ENCODE results near the gene AP2B1.
"Not testable (repeated sequence)": the region's sequence is repeated elsewhere in the genome, so short reads cannot be mapped to it uniquely, and the experiment has no call there.

The AP2B1 gene

DNA sequence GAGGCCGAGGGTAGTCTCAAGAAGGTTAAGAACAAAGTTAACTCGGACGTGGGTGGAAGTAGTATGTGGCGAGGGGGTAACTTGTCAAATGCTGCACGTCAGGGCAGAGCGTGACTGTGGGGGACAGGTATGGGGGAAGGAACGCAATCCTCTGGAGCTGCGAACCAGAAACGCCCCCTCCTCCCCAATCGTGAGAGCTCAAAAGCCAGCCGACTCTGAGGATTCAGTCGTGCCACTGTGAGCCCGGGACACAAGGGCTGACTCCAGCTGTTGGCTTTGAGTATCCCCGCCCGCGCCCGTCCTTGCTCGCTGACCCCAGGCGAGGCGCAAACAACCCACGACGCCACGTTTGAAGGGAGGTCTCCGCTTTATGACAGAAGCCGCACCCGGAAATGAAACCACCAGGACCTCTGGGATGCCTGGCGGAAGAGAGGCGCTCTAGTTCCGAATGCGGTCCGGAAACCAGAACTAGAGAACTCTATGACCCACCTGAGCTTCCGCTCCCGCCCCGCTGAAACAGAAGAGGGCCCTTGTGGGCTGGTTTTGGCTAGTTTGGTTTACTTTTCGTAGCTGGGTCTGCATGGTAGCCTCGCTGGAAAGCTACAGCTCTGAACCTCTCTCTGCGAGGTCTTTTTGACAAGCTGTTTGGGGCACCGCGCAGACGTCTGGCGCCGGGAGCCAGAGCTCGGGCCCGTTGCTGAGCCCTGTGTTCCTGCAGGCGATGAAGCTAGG lies 8.8 kb upstream of the AP2B1 start, which contains the start of gene PEX12:
Gene PEX12, minus strand, starts transcription at position 375 of the 732 bp plus-strand sequence. CDS start 550 bp downstream, outside the sequence.
- DNase-seq = peak; percentile 95

DNA sequence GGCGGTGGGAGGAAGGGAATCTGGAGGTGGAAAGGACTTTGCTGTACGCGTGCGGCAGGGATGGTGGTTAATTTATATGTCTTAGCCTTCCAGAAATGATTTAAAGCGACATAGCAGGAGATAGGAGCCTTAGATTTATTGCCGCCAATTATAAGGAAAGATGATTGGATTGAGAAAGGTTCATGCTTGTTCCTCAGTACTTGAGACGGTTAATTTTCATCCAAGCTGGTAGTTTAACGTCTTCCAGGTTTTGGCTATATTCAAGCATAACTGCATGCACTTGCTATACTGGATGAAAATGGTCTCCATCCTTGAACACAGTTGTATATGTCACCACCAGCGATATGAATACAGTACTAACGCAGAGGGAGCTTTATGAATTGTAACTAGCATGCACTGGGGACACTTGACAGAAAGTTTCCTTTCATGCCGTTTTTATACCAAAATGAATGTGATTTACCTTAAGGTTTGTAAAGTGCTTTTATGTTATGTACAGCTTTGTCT lies 8.1 kb upstream of the AP2B1 start:
- DNase-seq = no peak

DNA sequence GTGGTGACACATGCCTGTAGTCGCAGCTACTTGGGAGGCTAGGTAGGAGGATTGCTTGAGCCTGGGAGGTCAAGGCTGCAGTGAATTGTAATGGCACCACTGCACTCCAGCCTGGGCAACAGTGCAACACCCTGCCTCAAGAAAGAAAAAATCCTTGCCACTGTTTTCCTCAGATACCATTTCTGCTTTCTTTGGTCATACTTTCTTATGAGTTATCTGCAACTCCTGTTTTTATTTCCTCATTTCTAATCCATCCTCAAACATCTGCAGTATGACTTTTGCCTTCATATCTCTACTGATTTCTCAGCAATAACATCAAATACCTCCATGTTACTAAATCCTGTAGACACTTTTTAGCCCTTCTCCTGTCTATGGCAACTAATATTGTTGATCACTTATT lies 3.1 kb upstream of the AP2B1 start:
- DNase-seq = no peak

DNA sequence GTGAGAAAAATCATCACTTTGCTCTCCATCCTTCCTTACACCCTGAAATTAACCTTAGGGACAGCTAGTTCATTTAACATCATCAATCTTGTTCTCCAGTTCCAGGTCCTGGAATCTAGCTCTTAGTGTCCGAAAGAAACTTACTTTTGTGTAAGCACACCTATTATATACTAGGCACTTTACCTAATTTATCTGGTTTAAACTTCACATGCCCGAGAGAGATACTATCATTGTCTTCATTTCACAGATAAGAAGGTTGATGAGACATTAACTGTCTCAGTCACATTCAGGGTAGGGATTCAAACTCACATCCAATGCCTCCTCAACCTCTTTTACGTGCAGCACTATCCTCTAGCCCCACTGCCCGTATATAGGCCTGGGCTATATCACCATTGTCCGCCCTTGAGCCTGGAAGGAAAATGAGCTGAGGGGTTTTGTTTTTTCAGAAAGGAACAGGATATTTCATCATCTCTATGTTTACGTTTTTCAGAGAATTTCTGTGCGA lies 501 bp upstream of the AP2B1 start:
- DNase-seq = no peak

DNA sequence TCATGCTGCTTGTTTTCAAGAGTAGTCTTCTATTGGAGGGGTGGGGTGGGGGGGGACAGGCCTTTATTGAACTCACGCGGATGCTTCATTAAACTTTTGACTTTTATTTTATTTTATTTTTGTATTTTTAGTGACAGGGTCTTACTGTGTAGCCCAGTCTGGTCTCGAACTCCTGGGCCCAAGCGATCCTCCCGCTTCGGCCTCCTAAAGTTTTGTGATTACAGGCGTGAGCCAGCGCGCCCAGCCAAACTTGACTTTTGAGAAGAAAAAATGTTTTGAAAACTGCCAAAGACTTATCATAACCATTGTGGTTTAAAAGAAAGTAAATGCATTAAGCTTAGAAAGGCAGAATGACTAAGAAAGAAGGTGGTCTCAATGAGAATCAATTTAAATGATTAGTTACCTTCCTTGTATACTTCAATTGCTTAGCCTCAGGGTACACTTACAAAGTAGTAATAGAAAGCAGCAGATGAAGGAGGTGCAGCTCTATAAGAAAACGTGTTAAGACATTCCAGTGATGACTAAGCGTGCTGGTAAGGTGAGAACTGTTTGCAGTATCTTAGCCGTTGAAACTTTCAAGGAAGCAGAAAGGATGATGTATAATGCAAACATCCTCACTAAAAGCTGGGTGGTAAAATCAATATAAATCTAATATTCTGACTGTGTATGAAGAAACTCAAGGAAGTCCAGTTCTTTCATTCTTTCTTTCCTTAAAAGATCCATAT lies 1.2 kb downstream of the AP2B1 start:
- no peak for DNase-seq

DNA sequence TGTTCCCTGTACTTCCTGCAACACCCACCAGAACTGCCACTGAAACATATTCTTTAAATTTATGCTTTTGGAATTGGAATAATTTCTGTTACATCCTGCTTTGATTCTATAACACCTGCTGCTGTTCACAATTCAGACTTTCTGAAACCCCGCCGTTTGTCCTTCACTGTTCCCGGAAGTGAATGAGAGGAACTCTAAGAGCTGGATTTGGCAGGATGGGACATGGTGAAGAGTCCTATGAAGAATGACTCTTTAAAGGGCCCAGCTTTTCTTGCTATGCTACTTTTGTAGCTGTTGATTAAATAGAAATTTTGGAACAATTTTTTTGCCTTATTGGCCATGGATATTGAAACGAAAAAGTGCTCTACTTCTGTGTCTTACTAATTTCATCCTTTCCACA lies 8.9 kb downstream of the AP2B1 start:
- DNase-seq = no peak

DNA sequence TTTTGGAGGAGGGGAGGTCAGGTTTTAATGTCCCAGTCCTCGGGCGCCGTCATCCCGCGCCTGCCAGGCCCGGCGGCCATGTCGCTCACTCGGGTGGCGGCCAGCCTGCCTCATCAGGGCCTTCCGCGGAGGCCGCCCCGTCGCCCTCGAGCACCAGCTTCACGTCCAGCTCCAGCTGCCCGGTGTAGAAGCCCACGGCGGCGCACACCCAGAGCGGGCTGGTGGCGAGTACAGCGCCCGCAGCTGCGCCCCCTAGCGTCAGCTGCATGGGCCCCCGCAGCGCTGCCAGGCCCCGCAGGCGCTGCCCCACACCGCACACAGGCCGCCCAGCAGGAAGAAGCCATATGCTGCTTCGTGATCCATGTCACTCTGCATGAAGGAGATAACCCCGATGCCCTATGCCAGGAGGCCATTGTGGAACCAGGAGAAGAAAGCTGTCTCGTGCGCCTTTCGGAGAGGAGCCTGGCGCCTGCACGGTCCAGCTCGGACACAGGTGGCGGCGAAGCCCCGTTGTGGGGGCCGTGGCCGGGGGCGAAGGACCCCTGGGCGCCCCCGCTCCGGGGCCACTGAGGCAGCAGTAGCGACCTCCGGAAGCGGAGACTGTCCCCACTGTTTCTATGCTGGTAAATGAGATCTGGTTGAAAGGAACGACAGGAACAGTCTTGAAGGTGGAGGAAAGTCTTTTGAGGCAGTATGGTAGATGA lies 9.6 kb downstream of the AP2B1 start:
- DNase-seq = no peak

DNA sequence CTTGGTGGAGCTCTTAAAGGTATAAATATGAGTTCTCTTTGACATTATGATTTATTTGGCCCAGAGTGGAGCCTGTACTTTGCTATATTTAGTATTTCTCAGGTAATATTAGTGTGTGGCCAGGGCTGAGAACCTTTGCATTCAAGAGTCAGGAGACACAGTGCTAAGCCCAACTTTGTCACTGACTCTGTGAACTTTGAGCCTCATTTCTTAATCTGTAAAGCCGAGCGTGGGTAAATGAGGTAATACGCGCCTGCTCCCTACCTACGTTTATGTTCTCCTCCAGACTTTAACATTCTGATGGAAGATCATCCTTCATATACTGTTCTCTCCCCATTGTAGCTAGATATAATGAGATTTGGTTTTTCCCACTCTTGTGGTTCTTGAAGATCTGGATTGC lies 10.5 kb downstream of the AP2B1 start:
- DNase-seq = no peak

DNA sequence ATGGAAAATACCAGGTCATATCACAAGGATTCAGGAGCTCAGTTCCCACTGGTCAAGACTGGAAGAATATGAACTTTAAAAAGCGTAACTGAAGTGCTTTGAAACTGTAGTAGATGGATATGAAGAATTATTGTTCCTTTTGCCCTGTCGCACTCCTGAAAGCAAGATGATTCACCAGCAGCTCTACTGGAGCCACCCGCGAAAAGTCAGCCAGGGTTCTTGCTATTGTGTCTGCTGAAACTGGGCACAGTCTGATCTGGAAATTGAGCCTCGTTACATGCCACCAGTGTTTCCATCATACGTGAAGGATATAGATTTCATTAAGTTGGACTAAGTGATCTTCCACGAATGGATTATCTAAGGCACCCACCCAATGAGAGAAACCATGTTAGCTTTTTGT lies 16.6 kb downstream of the AP2B1 start:
- DNase-seq = no peak

DNA sequence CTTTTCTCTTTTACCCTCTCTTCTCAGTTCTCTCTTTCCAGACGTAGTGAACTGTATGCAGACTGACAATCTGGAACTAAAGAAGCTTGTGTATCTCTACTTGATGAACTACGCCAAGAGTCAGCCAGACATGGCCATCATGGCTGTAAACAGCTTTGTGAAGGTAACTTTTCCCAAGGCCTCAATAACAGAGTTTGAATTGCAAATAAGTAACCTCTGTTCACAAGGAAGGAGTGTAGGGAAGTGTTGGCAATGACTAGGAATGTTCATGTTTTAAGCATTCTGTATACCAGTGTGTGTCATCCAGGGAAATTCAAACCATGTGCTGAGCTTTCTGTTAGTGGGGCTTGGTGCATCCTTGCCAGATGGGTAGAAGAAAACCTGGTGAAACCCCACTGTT lies 18.6 kb downstream of the AP2B1 start:
- no peak for DNase-seq

DNA sequence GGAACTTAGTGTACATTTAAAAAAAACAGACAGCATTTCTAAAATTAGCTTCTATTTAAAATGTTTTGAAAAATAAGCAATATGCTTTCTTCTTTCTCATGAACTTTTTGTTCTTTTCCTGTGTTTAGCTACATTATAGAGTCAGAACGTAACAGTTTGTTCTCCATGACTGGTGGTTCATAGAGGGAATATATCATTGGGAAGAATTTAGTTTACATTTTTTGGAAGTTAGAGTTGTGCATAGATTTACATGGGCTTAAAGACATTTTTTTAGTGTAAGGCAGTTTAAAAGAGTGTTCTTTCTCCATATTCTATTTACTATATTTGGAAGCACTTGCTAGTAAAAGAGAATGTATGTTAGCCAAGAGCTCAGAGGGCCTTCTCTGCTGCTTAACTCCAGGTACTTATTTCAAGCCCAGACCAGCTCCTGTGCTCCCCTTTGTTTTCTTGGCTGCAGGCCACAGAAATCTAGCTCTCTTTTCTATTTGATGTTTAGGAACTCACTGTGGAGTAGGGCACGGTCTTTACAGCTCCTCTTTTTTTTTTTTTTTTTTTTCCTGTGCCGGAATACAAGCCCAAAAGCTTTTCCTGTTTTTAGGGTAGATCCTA lies 20.2 kb downstream of the AP2B1 start:
- no peak for DNase-seq

DNA sequence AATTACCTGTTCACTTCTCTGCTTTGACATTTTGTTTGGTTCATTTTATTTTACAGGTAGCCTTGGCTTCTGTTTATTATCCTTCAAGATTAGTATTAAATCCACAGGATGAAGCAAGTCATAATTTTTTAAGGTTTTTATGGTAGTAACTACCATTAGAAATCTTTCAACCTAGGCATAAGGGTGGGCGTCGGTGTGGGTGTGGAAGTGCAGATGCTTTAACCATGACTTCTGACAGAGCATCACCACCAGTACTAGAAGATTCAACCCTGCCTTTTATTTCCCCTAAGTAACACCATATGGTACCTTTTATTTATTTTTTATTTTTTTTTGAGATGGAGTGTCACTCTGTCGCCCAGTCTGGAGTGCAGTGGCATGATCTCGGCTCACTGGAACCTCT lies 22.7 kb downstream of the AP2B1 start:
- DNase-seq = no peak

DNA sequence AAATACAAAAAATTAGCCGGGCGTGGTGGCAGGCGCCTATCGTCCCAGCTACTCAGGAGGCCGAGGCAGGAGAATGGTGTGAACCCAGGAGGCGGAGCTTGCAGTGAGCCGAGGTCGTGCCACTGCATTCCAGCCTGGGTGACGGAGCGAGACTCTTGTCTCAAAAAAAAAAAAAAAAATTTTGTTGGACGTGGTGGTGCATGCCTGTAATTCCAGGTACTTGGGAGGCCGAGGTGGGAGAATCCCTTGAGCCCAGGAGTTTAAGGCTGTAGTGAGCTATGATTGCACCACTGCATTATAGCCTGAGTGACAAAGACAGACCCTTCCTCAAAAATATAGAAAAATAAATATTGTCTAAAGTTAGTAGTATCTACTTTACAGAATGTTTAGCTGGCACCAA lies 23.6 kb downstream of the AP2B1 start:
- not testable (repeated sequence) for DNase-seq

DNA sequence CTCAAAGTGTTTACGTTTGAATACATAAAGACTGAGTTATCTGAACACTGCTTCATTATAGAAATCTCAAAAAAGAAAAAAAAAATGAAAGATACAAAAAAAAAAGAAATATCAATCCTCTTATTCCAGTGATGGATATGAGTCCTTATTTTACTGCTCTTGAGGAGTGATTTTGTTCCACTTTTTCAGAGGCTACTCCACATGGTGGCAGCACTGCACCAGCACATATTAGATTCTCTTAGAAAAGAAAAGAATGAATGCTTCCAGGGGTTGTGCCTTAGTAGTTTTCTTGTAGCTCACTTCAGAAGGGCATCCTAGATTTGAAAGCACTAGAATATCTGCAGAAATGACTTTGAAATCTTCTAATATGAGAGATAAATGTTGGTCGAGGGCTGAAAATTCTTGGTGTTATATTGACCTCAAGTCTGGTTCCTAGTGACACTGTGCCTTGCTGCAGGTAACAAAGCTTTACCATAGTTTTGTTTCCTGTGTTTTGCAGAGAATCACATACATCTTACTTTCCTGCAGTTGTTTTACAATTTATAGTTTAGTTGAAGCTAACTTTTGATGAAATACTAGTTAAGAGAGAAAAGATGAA lies 25.9 kb downstream of the AP2B1 start:
- DNase-seq = peak; percentile 60

DNA sequence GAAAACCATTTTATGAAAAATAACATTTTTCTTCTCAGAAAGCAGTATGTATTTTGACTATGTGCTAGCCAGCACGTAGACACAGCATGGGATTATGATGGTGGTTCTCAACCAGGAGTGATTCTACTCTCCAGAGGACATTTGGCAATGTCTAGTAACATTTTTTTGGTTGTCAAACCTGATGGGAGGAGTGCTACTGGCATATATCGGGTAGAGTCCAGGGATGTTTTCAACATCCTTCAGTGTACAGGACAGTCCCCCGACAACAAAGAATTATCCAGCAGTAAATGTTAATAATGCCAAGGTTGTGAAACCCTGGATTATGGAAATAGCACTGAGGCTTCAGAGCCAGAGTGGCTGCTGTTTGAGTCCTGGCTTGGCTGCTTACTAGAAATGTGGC lies 27.7 kb downstream of the AP2B1 start:
- DNase-seq = no peak

DNA sequence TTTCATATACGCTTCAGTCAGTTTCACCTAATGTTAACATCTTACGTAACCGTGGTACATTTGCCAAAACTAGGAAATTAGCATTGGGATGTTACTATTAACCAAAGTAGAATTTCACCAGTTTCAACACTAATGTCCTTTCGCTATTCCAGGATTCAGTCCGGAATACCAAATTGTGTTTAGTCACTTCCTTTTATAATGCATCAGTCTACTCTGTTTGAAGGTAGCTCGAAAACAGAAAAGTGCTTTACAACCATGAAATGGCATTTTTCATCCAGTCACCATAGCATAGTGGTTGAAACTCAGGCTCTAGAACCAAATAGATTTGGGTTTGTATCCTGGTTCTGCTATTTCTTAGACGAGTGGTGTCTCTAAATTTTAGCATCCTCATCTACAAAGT lies 29.4 kb downstream of the AP2B1 start:
- DNase-seq = no peak

DNA sequence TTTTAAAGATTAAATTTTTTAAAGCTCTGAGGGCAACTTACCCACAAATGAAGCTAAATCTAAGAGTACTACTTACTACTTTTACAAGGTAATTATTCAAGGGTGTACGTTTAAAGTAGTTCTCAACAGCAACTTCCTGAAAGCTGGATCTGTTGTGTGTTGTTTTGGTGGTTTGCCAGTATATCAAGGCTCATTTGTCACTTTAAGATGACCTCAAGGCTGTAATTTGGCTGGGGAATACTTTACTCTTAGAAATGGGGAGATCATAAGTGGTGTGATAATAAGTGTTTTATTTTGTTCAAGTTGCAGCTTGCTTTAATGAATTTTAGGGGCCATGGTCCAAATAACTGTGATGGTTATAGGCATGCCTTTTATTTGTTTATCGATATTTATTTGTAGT lies 30.4 kb downstream of the AP2B1 start:
- DNase-seq = no peak

DNA sequence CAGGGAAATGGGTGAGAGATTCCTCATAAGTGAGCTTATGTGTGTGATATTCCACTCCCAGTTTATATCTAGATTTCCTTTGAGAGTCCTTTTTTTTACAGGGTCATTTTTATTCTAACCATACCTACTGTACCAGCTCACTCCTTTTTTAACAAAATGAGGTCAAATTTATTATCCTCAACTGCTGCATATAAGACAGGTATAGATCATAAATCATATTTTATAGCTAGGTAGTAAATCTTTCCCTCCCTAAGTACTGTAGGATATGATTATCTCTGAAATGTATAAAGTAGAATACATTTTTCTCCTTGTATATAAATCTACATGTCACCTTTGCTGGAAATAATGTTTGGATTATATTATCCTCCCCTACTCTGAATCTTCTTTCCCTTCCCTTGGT lies 31.5 kb downstream of the AP2B1 start:
- DNase-seq = no peak

DNA sequence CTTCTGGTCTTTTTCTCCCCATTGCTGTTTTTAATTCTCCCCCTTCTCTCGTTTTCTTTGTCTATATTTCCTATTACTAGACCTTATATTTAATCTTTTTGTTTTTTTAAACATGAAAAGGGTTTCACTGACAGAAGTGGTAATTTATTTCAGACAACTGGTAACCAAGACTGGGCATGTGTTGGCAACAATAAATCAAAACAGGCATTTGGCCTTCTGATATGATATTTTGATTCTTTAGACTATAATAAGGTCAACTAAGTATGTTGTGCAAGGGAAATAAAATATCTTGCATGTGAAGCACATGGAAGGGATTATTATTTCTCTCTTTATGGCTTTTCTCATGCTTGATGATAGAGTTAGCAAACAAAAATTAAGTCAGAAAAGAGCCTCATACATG lies 34.6 kb downstream of the AP2B1 start:
- no peak for DNase-seq

DNA sequence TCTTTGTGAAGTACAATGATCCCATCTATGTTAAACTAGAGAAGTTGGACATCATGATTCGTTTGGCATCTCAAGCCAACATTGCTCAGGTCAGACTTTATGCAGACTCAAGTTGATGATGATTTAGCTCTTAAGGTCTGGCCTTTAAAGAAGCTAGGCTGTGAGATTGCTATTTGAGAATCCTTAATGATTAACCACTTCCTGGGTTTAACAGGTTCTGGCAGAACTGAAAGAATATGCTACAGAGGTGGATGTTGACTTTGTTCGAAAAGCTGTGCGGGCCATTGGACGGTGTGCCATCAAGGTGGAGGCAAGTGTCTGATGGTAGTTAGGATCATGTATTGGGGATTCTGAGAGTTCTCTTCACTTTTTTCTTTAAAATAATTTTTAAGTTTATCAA lies 40.3 kb downstream of the AP2B1 start:
- DNase-seq = no peak

DNA sequence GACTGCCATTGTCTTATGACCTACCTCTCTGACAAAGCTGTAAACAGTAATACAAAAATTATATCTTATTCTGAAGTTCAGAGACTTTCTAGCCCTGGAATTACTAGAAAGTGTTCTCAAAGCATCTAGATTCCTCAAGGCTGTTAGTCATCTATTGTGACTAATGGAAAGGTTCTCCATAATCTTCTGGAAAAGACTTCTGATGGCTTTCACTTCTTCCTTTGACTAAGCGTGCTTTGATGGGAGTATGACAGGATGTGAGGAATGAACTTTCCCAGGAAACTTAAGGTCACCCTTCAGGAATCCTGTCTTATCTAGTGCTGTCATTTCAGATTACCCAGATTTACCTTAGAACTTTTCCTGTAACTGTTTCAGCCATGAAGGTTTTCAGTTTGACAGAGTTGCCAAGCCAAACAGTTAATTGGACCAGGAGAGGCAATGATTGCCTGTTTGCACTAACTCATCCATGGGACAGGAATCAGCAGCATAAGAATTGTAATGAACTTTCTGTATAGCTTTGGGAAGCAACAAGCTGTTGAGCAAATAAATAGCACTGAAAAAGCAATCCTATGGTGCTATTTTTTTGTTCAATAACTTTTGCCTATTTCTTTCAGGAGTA lies 43.5 kb downstream of the AP2B1 start:
- no peak for DNase-seq

DNA sequence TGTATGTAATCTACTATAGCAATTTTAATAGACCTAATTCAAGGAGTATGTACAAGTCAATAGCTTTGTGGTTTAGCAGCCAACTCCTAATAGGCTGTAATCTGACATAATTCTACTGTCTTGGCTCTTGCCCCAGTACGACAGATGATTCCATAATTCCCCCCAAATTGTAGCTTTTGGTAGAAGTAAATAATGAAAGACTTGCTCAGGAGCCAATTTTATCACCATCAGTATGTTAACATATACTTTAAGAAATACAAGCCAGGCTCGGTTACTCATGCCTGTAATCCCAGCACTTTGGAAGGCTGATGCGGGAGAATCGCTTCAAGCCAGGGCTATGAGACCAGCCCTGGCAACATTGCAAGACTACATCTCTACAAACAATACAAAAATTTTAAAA lies 53.9 kb downstream of the AP2B1 start:
- no peak for DNase-seq
